OCI-LY3 (cell line): ENCODE data around the gene GOLGA8A.
"Not testable (repeated sequence)": the region's sequence is repeated elsewhere in the genome, so short reads cannot be mapped to it uniquely, and the experiment has no call there.

Experiments
- CTCF ChIP-seq: fragments of 200-600, 300-600 bp; sonication (generic); IDR thresholded peaks from 2 replicates; pipeline ENCODE4 v1.5.1; 2014; ENCODE audit warnings: antibody characterized with exemption, low read length, low read depth
- EZH2phosphoT487 ChIP-seq: fragments of 200-600 bp; shearing (Covaris generic); IDR thresholded peaks from 2 replicates; pipeline ENCODE4 v1.6.1; 2018; ENCODE audit warnings: antibody characterized with exemption, mixed run types, low read depth

DNA sequence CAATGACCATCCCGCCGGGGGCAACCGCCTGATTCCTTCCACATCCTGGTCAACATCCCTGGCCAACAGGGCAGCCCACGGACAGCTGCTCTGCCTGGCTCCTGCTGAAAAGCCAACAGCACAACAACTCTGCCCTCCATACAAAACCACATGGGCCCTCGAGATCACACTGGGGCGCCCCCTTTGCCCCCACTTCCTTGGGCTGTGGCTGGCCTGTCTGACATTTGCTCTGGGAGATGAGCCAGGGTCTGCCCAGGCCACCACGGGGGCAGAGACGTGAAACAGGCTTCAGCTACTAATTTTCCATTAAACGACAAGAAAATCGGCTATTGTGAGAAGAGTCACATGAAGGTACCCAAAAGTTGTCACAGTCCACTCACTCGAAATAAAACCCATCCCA, 16.7 kb downstream of the GOLGA8A start:
- not testable (repeated sequence) for TF ChIP-seq CTCF, EZH2phosphoT487
